ENCODE measurements around the gene MYMX. TPM values are rescaled to one million over a fixed set of nuclear protein-coding genes. Genes with fewer than 3 reads are reported as not detected.

Gene MYMX
- total and polyA plus RNA-seq, 2 of the 13 experiments (the other 11 are each of a cell fraction or from before 2014, with no cell fraction given): not detected

GRCh38 chr6:44221291-44221960, 4.7 kb downstream of the MYMX start (continued):
- TF ChIP-seq ZNF589 (CRISPR knock-in tag; conservative IDR thresholded peaks at IDR 0.05) (no peak), ZNF230 (CRISPR knock-in tag; IDR thresholded peaks at IDR 0.05) (0 out of 2 replicates have a peak, but pooled peaks have one; percentile 32), TBX2 (CRISPR knock-in tag; IDR thresholded peaks at IDR 0.05; ENCODE audit: borderline replicate concordance) (peak; percentile 57; the same call in 1 of the 2 replicates), ZNF550 (CRISPR knock-in tag; IDR thresholded peaks at IDR 0.05; ENCODE audit: borderline replicate concordance) (peak; percentile 54; the same call in 1 of the 2 replicates), TFAP4 (IDR thresholded peaks at IDR 0.05; ENCODE audit: borderline replicate concordance, low read depth) (peak; percentile 72; the same call in 1 of the 2 replicates), IRF9 (CRISPR knock-in tag; IDR thresholded peaks at IDR 0.05; ENCODE audit: borderline replicate concordance) (no peak), SIX1 (CRISPR knock-in tag; IDR thresholded peaks at IDR 0.05; ENCODE audit: borderline replicate concordance) (no peak), NR3C1 (CRISPR knock-in tag; IDR thresholded peaks at IDR 0.05) (no peak), ZNF296 (CRISPR knock-in tag; conservative IDR thresholded peaks at IDR 0.05) (no peak), ISX (CRISPR knock-in tag; conservative IDR thresholded peaks at IDR 0.05) (no peak), ZNF430 (CRISPR knock-in tag; IDR thresholded peaks at IDR 0.05) (peak; percentile 69; the same call in 1 of the 2 replicates), SNAPC4 (CRISPR knock-in tag; IDR thresholded peaks at IDR 0.05) (0 out of 2 replicates have a peak, but pooled peaks have one; percentile 37), ZNF207 (IDR thresholded peaks at IDR 0.05; ENCODE audit: borderline replicate concordance) (no peak), ZNF687 (CRISPR knock-in tag; IDR thresholded peaks at IDR 0.05) (peak; percentile 86), EED (CRISPR knock-in tag; IDR thresholded peaks at IDR 0.05) (no peak), ZNF607 (CRISPR knock-in tag; IDR thresholded peaks at IDR 0.05; ENCODE audit: borderline replicate concordance) (no peak), ZNF619 (CRISPR knock-in tag; IDR thresholded peaks at IDR 0.05) (peak; percentile 52; the same call in 1 of the 2 replicates)
